Mononuclear cell (primary cell): ENCODE results near the gene PDGFRB. TPM values are rescaled to one million over a fixed set of nuclear protein-coding genes. Genes with fewer than 3 reads are reported as not detected.

ENCODE experiments used
- H3K27me3 ChIP-seq: 2 replicates; pipeline ENCODE4 v1.6.0; 2011; ENCODE audit warnings: low read length, control low read depth; ENCODE audit not compliant: insufficient read depth
- H3K4me1 ChIP-seq: 2 replicates; pipeline ENCODE4 v1.5.1; 2011; ENCODE audit warnings: mild to moderate bottlenecking, low read length, control low read depth; ENCODE audit not compliant: insufficient read depth
- H3K4me3 ChIP-seq: 2 replicates; pipeline ENCODE4 v1.5.1; 2011; ENCODE audit warnings: mild to moderate bottlenecking, low read length, moderate library complexity
- H3K9me3 ChIP-seq: 2 replicates; pipeline ENCODE4 v1.5.1; 2011; ENCODE audit warnings: low read depth, mild to moderate bottlenecking, control low read depth, low read length
- total RNA-seq: library from RNA; depleted of rRNA; stranded (reverse); fragments of >200 nt; gene quantifications from one replicate; pipeline ENCODE4 v1.2.3, GENCODE V29; 2012

The PDGFRB gene
- total RNA-seq, 1 donor: 0.94 TPM

GRCh38 chr5:150175076-150175475, 19.4 kb upstream of the PDGFRB start:
- no peaks in the 10 kb centered on the region for H3K9me3 ChIP-seq
- no peaks in the 10 kb centered on the region for H3K4me1 ChIP-seq
- no peak overlapping the region for H3K4me3 ChIP-seq
- H3K27me3 ChIP-seq: no peaks in the 10 kb centered on the region

GRCh38 chr5:150174285-150174684, 18.6 kb upstream of the PDGFRB start:
- no peak overlapping the region for H3K4me3 ChIP-seq
- H3K4me1 ChIP-seq: no peaks in the 10 kb centered on the region
- no peaks in the 10 kb centered on the region for H3K9me3 ChIP-seq
- H3K27me3 ChIP-seq: peaks cover under 1% of the 10 kb centered on the region

- peaks cover 11% of the 10 kb centered on the region for H3K27me3 ChIP-seq
- no peaks in the 10 kb centered on the region for H3K4me1 ChIP-seq
- no peaks in the 10 kb centered on the region for H3K9me3 ChIP-seq
- H3K4me3 ChIP-seq: no peak overlapping the region
These were observed 17.5 kb upstream of the PDGFRB start for GRCh38 chr5:150173161-150173560.

GRCh38 chr5:150172556-150172955, 16.9 kb upstream of the PDGFRB start:
- H3K27me3 ChIP-seq: peaks cover 17% of the 10 kb centered on the region
- H3K4me1 ChIP-seq: no peaks in the 10 kb centered on the region
- H3K9me3 ChIP-seq: no peaks in the 10 kb centered on the region
- no peak overlapping the region for H3K4me3 ChIP-seq

- H3K4me1 ChIP-seq: no peaks in the 10 kb centered on the region
- no peaks in the 10 kb centered on the region for H3K9me3 ChIP-seq
- H3K27me3 ChIP-seq: peaks cover 21% of the 10 kb centered on the region
- no peak overlapping the region for H3K4me3 ChIP-seq
These were observed 16.5 kb upstream of the PDGFRB start for GRCh38 chr5:150172145-150172544.

GRCh38 chr5:150168864-150169263, 13.2 kb upstream of the PDGFRB start:
- Histone ChIP-seq H3K9me3 (no peaks in the 10 kb centered on the region), H3K4me3 (no peak overlapping the region), H3K4me1 (no peaks in the 10 kb centered on the region), H3K27me3 (peaks cover 30% of the 10 kb centered on the region)

- H3K27me3 ChIP-seq: peaks cover 30% of the 10 kb centered on the region
- H3K9me3 ChIP-seq: no peaks in the 10 kb centered on the region
- no peaks in the 10 kb centered on the region for H3K4me1 ChIP-seq
- no peak overlapping the region for H3K4me3 ChIP-seq
These were observed 12.3 kb upstream of the PDGFRB start for GRCh38 chr5:150167908-150168307.

- Histone ChIP-seq H3K4me1 (no peaks in the 10 kb centered on the region), H3K4me3 (no peak overlapping the region), H3K27me3 (peaks cover 30% of the 10 kb centered on the region), H3K9me3 (no peaks in the 10 kb centered on the region)
These were observed 11.8 kb upstream of the PDGFRB start for GRCh38 chr5:150167512-150167850.

- Histone ChIP-seq H3K4me3 (no peak within 1 kb of the TSS), H3K27me3 (peaks cover 30% of the 10 kb centered on the region), H3K9me3 (no peaks in the 10 kb centered on the region), H3K4me1 (no peaks in the 10 kb centered on the region)
These were observed 11.2 kb upstream of the PDGFRB start, which contains the start of gene CDX1 for GRCh38 chr5:150166650-150167511. Gene CDX1, plus strand, starts transcription at chr5:150166778. Its CDS starts 99 bp downstream, at chr5:150166877.

- Histone ChIP-seq H3K9me3 (no peaks in the 10 kb centered on the region), H3K4me3 (no peak overlapping the region), H3K4me1 (no peaks in the 10 kb centered on the region), H3K27me3 (peaks cover 30% of the 10 kb centered on the region)
These were observed 10.5 kb upstream of the PDGFRB start for GRCh38 chr5:150166037-150166649.

- Histone ChIP-seq H3K9me3 (no peaks in the 10 kb centered on the region), H3K4me3 (no peak overlapping the region), H3K4me1 (no peaks in the 10 kb centered on the region), H3K27me3 (peaks cover 30% of the 10 kb centered on the region)
These were observed 8.8 kb upstream of the PDGFRB start for GRCh38 chr5:150164211-150164980.

GRCh38 chr5:150163547-150164059, 8.0 kb upstream of the PDGFRB start:
- Histone ChIP-seq H3K4me3 (no peak overlapping the region), H3K4me1 (no peaks in the 10 kb centered on the region), H3K27me3 (peaks cover 23% of the 10 kb centered on the region), H3K9me3 (no peaks in the 10 kb centered on the region)

- Histone ChIP-seq H3K9me3 (no peaks in the 10 kb centered on the region), H3K4me1 (no peaks in the 10 kb centered on the region), H3K27me3 (peaks cover 18% of the 10 kb centered on the region), H3K4me3 (no peak overlapping the region)
These were observed 7.4 kb upstream of the PDGFRB start for GRCh38 chr5:150163035-150163434.

GRCh38 chr5:150162142-150162513, 6.5 kb upstream of the PDGFRB start:
- H3K4me1 ChIP-seq: no peaks in the 10 kb centered on the region
- H3K9me3 ChIP-seq: no peaks in the 10 kb centered on the region
- no peak overlapping the region for H3K4me3 ChIP-seq
- H3K27me3 ChIP-seq: peaks cover 9% of the 10 kb centered on the region
